ENCODE data around the gene BBLN.

Gene BBLN

GRCh38 chr9:128193469-128194096 lies 33.5 kb downstream of the BBLN start:
- Histone ChIP-seq H3K27ac (ENCODE audit: low read depth, low read length) (no peak overlapping the region), H3K79me2 (ENCODE audit: control insufficient read depth, low read length) (peaks cover 15% of the 10 kb centered on the region), H3K36me3 (ENCODE audit: control insufficient read depth, low read length) (peaks cover 11% of the 10 kb centered on the region), H3K9me3 (ENCODE audit: control insufficient read depth, insufficient read depth, low read length) (no peaks in the 10 kb centered on the region), H3K9me2 (replicated peaks; ENCODE audit: control insufficient read depth, low read length) (no peaks in the 10 kb centered on the region), H3K4me1 (ENCODE audit: control insufficient read depth, low read length) (peaks cover 10% of the 10 kb centered on the region), H3K4me2 (ENCODE audit: low read length) (no peak overlapping the region), H3F3A (ENCODE audit: control insufficient read depth, insufficient read depth) (peaks cover 3% of the 10 kb centered on the region; the same call in 1 of the 2 replicates), H3K27me3 (ENCODE audit: control insufficient read depth, low read length) (no peaks in the 10 kb centered on the region), H3K4me3 (ENCODE audit: low read length) (no peak overlapping the region), H4K20me1 (ENCODE audit: control insufficient read depth, insufficient read depth, low read depth, low read length) (no peaks in the 10 kb centered on the region)
- no peak for TF ChIP-seq CTCF (IDR thresholded peaks at IDR 0.05; ENCODE audit: low read depth, low read length, poor library complexity, severe bottlenecking)
- no peak for TF ChIP-seq EZH2phosphoT487 (IDR thresholded peaks at IDR 0.05; ENCODE audit: borderline replicate concordance, low read length)

- H3K4me1 ChIP-seq (ENCODE audit: control insufficient read depth, low read length), result peaks cover 16% of the 10 kb centered on the region
- no peaks in the 10 kb centered on the region for H3K9me3 ChIP-seq (ENCODE audit: control insufficient read depth, insufficient read depth, low read length)
- no peak overlapping the region for H3K27ac ChIP-seq (ENCODE audit: low read depth, low read length)
- TF ChIP-seq EZH2phosphoT487 (IDR thresholded peaks at IDR 0.05; ENCODE audit: borderline replicate concordance, low read length) (no peak), CTCF (IDR thresholded peaks at IDR 0.05; ENCODE audit: low read depth, low read length, poor library complexity, severe bottlenecking) (no peak)
- no peaks in the 10 kb centered on the region for H3K9me2 ChIP-seq (replicated peaks; ENCODE audit: control insufficient read depth, low read length)
- no peaks in the 10 kb centered on the region for H3F3A ChIP-seq (ENCODE audit: control insufficient read depth, insufficient read depth)
- no peaks in the 10 kb centered on the region for H3K79me2 ChIP-seq (ENCODE audit: control insufficient read depth, low read length)
- H3K4me2 ChIP-seq (ENCODE audit: low read length), result no peak overlapping the region
- no peak overlapping the region for H3K4me3 ChIP-seq (ENCODE audit: low read length)
- peaks cover 34% of the 10 kb centered on the region for H3K27me3 ChIP-seq (ENCODE audit: control insufficient read depth, low read length)
- H4K20me1 ChIP-seq (ENCODE audit: control insufficient read depth, insufficient read depth, low read depth, low read length), result no peaks in the 10 kb centered on the region
- no peaks in the 10 kb centered on the region for H3K36me3 ChIP-seq (ENCODE audit: control insufficient read depth, low read length)
Measured at GRCh38 chr9:128201441-128202369, 41.6 kb downstream of the BBLN start.

GRCh38 chr9:128202648-128203023 lies 42.6 kb downstream of the BBLN start:
- peaks cover 37% of the 10 kb centered on the region for H3K27me3 ChIP-seq (ENCODE audit: control insufficient read depth, low read length)
- no peak overlapping the region for H3K27ac ChIP-seq (ENCODE audit: low read depth, low read length)
- no peak for TF ChIP-seq CTCF (IDR thresholded peaks at IDR 0.05; ENCODE audit: low read depth, low read length, poor library complexity, severe bottlenecking)
- no peak for TF ChIP-seq EZH2phosphoT487 (IDR thresholded peaks at IDR 0.05; ENCODE audit: borderline replicate concordance, low read length)
- no peaks in the 10 kb centered on the region for H3K36me3 ChIP-seq (ENCODE audit: control insufficient read depth, low read length)
- no peaks in the 10 kb centered on the region for H3F3A ChIP-seq (ENCODE audit: control insufficient read depth, insufficient read depth)
- no peaks in the 10 kb centered on the region for H3K79me2 ChIP-seq (ENCODE audit: control insufficient read depth, low read length)
- peaks cover 16% of the 10 kb centered on the region for H3K4me1 ChIP-seq (ENCODE audit: control insufficient read depth, low read length)
- H3K9me2 ChIP-seq (replicated peaks; ENCODE audit: control insufficient read depth, low read length), result no peaks in the 10 kb centered on the region
- no peaks in the 10 kb centered on the region for H4K20me1 ChIP-seq (ENCODE audit: control insufficient read depth, insufficient read depth, low read depth, low read length)
- peak overlapping the region; percentile 52 for H3K4me3 ChIP-seq (ENCODE audit: low read length)
- peak overlapping the region; percentile 79 for H3K4me2 ChIP-seq (ENCODE audit: low read length)
- no peaks in the 10 kb centered on the region for H3K9me3 ChIP-seq (ENCODE audit: control insufficient read depth, insufficient read depth, low read length)

All from DOHH2 (cell line).